Measurements from ENCODE around the gene PCDHGB3.
"Not testable (repeated sequence)": the region's sequence is repeated elsewhere in the genome, so short reads cannot be mapped to it uniquely, and the experiment has no call there.

PCDHGB3 gene

DNA sequence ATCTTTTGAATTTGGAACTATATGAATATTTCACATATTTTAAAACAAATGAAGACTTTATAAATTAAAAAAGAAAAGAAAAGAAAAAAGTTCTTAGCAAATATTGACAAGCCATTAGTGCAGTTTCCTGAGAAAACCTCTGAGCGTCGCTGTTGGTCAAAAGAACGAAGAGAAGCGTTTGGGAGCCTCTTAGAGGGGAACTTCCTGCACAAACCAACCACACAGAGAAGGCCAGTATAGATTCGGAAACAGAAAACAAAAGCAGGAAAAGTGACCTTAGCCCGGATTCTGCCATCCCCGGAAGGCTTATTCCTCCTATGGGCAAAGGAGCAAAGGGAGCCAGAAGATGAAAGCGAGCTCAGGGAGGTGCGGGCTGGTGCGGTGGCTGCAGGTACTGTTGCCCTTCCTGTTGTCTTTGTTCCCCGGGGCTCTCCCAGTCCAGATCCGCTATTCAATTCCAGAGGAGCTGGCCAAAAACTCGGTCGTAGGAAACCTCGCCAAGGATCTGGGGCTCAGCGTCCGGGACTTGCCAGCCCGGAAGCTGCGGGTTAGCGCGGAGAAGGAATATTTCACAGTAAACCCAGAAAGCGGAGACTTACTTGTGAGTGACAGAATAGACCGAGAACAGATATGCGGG lies 10.1 kb upstream of the PCDHGB3 start, which contains the start of gene PCDHGB2:
Gene PCDHGB2 (plus strand): TSS at position 205 of the 637 bp plus-strand sequence. CDS start 142 bp downstream, at position 347.
- no peak for DNase-seq

DNA sequence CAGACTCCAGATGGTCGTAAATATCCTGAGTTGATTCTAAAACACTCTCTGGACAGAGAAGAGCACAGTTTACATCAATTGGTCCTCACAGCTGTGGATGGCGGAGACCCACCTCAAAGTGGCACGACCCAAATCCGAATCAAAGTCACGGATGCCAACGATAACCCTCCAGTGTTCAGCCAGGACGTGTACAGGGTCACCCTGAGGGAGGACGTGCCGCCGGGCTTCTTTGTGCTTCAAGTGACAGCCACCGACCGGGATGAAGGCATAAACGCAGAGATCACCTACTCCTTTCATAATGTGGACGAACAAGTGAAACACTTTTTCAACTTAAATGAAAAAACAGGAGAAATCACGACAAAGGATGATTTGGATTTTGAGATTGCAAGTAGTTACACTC lies 9.4 kb upstream of the PCDHGB3 start:
- no peak for DNase-seq

DNA sequence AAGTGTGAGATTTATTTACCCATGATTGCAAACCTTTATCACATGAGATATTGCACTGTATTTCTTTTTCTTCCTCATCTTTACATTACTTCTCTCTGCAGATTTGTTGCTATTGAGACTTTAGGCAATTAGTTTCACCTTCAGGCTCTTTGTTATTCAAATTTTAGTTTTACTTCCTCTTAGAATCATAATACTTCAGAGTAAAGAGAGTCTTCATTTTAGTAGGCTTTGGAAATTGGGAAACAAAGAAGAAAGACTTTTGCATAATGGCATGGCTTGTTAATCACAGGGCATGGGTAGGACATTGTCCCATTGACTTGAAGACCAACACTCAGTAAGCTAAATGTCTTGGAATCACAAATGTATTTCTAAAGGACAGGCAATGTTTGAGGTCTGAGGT lies 7.3 kb upstream of the PCDHGB3 start:
- no peak for DNase-seq

DNA sequence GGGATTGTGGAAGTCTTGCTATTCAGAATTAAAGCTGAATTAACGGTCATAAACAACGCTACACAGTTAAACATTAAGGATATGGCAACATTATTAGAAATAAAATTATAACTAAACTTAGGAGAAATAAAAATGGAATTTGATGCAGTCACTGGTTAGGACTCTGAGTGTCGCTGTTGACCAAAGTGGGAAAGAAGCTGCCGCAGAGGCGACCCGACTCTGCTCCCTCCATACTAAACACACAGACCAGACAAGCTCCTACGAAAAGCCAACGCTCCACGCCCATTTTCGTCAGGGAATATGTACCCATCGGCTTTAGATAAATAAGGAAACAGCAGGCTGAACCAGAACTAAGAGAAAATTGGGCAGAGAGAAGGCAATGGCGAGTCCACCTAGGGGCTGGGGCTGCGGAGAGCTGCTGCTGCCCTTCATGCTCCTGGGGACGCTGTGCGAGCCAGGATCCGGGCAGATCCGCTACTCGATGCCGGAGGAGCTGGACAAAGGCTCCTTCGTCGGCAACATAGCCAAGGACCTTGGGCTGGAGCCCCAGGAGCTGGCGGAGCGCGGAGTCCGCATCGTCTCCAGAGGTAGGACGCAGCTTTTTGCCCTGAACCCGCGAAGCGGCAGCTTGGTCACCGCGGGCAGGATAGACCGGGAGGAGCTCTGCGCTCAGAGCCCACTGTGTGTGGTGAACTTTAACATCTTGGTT lies 5.9 kb upstream of the PCDHGB3 start, which contains the start of gene PCDHGA5:
Gene PCDHGA5 (plus strand): TSS at position 211 of the 709 bp plus-strand sequence. CDS start 169 bp downstream, at position 380.
- DNase-seq: no peak

DNA sequence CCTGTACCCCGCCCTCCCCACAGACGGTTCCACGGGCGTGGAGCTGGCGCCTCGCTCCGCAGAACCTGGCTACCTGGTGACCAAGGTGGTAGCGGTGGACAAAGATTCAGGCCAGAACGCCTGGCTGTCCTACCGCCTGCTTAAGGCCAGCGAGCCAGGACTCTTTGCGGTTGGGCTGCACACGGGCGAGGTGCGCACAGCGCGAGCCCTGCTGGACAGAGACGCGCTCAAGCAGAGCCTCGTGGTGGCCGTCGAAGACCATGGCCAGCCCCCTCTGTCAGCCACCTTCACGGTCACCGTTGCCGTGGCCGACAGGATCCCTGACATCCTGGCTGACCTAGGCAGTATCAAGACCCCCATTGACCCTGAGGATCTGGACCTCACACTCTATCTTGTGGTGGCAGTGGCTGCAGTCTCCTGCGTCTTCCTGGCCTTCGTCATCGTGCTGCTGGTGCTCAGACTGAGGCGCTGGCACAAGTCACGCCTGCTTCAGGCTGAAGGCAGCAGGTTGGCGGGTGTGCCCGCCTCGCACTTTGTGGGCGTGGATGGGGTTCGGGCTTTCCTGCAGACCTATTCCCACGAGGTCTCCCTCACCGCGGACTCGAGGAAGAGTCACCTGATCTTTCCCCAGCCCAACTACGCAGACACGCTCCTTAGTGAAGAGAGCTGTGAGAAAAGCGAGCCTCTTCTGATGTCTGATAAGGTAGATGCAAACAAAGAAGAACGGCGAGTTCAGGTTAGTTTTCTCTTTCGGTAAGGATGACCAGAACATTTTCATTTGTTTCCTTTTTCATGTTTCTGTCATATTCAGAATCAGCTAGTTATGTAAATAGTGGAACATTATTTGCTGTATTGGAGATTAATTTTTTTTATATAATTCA lies 3.8 kb upstream of the PCDHGB3 start:
- DNase-seq: no peak

DNA sequence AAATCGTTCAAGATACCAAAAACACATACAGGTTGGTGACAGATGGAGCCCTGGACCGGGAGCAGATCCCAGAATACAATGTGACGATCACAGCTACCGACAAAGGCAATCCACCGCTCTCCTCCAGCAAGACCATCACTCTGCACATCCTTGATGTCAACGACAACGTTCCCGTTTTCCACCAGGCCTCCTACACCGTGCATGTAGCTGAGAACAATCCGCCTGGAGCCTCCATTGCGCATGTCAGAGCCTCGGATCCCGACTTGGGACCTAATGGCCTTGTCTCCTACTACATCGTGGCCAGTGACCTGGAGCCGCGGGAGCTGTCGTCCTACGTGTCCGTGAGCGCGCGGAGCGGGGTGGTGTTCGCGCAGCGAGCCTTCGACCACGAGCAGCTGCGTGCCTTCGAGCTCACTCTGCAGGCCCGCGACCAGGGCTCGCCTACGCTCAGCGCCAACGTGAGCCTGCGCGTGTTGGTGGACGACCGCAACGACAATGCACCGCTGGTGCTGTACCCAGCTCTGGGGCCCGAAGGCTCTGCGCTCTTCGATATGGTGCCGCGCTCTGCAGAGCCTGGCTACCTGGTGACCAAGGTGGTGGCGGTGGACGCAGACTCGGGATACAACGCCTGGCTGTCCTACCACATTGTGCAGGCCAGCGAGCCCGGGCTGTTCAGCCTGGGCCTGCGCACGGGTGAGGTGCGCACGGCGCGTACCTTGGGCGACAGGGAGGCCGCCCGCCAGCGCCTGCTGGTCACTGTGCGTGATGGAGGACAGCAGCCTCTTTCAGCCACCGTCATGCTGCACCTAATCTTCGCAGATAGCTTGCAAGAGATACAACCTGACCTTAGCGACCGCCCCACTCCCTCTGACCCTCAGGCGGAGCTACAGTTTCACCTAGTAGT lies 1.8 kb downstream of the PCDHGB3 start:
- DNase-seq: no peak

DNA sequence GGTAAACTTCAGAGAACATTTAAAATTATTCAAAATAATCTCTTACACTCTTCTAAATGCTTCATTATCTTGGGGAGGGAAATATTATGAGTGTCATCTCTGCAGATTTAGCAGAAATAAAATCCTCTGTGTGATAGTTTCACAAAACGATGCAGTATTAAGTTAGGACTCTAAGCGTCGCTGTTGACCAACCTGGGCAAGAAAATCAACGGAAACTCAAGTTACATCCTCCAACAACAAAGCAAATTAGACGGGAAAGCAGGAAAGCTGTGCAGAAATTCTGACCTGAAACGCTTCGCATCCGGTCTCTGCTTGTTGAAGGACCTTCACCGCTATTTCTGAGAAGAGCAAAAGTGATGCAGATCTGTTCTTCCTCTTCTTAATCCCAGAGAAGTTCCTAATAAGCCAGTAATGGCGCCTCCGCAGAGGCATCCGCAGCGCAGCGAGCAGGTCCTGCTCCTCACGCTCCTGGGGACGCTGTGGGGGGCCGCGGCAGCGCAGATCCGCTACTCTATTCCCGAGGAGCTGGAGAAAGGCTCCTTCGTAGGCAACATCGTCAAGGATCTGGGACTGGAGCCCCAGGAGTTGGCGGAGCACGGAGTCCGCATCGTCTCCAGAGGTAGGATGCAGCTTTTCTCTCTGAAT lies 3.8 kb downstream of the PCDHGB3 start, which contains the start of gene PCDHGA6:
Gene PCDHGA6 (plus strand): TSS at position 219 of the 645 bp plus-strand sequence. CDS start 193 bp downstream, at position 412.
- no peak for DNase-seq

DNA sequence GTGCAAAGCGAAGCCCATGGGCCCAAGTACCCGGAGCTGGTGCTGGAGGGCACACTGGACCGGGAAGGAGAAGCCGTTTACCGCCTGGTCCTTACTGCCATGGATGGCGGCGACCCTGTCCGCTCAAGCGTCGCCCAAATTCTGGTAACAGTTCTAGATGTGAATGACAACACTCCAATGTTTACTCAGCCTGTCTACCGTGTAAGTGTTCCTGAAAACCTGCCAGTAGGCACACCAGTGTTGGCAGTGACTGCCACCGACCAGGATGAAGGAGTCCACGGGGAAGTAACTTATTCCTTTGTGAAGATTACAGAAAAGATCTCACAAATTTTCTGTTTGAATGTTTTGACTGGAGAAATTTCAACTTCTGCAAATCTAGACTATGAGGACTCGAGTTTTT lies 4.6 kb downstream of the PCDHGB3 start:
- DNase-seq: no peak

DNA sequence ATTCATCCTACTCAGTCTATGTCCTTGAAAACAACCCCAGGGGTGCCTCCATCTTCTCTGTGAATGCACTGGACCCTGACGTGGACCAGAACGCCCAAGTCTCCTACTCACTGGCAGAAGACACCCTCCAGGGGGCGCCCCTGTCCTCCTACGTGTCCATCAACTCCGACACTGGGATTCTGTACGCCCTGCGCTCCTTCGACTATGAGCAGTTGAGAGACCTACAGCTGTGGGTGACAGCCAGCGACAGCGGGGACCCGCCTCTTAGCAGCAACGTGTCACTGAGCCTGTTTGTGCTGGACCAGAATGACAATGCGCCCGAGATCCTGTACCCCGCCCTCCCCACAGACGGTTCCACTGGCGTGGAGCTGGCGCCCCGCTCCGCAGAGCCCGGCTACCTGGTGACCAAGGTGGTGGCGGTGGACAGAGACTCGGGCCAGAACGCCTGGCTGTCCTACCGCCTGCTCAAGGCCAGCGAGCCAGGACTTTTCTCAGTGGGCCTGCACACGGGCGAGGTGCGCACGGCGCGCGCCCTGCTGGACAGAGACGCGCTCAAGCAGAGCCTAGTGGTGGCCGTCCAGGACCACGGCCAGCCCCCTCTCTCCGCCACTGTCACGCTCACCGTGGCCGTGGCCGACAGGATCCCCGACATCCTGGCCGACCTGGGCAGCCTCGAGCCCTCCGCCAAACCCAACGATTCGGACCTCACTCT lies 5.6 kb downstream of the PCDHGB3 start:
- not testable (repeated sequence) for DNase-seq

DNA sequence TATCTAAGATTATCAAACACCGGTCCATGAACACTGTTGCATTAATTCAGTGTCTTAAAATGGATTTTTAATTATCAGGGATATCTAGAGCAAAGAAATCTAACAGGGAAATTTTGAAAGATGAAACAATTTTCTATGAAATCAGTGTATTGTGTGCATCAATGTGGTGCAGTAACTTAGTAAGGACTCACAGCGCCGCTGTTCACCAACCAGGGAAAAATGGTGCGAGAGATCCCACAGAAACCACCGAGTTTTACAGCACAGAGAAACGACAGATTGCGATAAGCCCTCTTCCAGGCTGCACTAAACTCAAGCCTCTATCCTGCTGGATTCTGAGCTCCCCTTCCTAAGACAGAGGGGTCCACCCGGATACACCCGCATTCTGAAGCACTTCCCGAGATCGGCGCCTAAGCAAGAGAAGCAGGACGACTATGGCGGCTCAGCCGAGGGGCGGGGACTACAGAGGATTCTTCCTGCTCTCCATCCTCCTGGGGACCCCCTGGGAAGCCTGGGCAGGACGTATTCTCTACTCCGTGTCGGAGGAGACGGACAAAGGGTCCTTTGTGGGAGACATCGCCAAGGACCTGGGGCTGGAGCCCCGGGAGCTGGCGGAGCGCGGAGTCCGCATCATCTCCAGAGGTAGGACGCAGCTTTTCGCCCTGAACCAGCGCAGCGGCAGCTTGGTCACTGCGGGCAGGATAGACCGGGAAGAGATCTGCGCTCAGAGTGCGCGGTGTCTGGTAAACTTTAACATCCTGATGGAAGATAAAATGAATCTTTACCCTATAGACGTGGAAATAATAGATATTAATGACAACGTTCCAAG lies 12.6 kb downstream of the PCDHGB3 start, which contains the start of gene PCDHGA7:
Gene PCDHGA7 (plus strand): TSS at position 274 of the 826 bp plus-strand sequence. CDS start 158 bp downstream, at position 432.
- DNase-seq: no peak

DNA sequence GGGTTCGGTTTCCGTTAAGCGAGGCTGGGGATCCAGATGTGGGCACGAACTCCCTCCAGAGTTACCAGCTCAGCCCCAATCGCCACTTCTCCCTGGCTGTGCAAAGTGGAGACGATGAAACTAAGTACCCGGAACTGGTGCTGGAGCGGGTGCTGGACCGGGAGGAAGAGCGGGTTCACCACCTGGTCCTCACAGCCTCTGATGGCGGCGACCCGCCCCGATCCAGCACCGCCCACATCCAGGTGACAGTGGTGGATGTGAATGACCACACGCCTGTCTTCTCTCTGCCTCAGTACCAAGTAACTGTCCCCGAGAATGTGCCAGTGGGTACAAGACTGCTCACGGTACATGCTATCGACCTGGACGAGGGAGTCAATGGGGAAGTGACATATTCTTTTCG lies 13.3 kb downstream of the PCDHGB3 start:
- no peak for DNase-seq

DNA sequence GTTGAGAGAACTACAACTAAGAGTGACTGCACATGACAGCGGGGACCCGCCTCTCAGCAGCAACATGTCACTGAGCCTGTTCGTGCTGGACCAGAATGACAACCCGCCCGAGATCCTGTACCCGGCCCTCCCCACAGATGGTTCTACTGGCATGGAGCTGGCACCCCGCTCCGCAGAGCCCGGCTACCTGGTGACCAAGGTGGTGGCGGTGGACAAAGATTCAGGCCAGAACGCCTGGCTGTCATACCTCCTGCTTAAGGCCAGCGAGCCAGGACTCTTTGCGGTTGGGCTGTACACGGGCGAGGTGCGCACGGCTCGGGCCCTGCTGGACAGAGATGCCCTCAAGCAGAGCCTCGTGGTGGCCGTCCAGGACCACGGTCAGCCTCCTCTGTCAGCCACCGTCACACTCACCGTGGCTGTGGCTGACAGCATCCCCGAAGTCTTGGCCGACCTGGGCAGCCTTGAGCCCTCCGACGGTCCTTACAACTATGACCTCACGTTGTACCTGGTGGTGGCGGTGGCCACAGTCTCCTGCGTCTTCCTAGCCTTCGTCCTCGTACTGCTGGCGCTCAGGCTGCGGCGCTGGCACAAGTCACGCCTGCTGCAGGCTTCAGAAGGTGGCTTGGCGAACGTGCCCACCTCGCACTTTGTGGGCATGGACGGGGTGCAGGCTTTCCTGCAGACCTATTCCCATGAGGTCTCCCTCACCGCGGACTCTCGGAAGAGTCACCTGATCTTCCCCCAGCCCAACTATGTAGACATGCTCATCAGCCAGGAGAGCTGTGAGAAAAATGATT lies 14.6 kb downstream of the PCDHGB3 start:
- no peak for DNase-seq

DNA sequence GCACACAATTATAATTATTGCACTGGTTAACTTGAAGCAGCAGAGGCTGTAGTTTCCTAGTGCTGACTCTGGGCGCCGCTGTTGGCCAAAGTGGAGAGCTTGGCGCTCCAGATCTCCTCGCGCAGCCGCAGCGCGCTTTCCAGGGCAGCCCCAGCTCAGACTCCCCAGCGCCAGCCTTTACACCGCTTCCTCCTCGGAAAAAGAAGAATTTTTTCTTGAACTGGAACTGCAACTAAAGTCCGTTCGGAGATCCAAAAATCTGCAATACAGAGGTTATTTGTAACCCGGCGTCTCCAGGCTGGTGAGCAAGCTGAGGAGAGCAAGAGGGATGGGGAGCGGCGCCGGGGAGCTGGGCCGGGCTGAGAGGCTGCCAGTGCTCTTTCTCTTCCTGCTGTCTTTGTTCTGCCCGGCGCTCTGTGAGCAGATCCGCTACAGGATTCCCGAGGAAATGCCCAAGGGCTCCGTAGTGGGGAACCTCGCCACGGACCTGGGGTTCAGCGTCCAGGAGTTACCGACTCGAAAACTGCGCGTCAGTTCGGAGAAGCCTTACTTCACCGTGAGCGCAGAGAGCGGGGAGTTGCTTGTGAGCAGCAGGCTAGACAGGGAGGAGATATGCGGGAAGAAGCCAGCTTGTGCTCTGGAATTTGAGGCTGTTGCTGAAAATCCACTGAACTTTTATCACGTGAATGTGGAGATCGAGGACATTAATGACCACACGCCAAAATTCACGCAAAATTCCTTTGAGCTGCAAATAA lies 17.7 kb downstream of the PCDHGB3 start, which contains the start of gene PCDHGB4:
Gene PCDHGB4 (plus strand): TSS at position 142 of the 755 bp plus-strand sequence. CDS start 187 bp downstream, at position 329.
- not testable (repeated sequence) for DNase-seq

DNA sequence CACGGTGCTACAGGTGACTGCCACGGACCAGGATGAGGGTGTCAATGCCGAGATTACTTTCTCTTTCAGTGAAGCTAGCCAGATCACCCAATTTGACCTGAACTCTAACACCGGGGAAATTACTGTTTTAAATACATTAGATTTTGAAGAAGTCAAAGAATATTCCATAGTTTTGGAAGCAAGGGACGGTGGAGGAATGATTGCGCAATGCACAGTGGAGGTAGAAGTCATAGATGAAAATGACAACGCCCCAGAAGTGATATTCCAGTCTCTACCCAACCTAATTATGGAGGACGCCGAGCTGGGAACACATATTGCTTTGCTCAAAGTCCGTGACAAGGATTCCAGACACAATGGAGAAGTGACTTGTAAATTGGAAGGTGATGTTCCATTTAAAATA lies 18.6 kb downstream of the PCDHGB3 start:
- DNase-seq: no peak

DNA sequence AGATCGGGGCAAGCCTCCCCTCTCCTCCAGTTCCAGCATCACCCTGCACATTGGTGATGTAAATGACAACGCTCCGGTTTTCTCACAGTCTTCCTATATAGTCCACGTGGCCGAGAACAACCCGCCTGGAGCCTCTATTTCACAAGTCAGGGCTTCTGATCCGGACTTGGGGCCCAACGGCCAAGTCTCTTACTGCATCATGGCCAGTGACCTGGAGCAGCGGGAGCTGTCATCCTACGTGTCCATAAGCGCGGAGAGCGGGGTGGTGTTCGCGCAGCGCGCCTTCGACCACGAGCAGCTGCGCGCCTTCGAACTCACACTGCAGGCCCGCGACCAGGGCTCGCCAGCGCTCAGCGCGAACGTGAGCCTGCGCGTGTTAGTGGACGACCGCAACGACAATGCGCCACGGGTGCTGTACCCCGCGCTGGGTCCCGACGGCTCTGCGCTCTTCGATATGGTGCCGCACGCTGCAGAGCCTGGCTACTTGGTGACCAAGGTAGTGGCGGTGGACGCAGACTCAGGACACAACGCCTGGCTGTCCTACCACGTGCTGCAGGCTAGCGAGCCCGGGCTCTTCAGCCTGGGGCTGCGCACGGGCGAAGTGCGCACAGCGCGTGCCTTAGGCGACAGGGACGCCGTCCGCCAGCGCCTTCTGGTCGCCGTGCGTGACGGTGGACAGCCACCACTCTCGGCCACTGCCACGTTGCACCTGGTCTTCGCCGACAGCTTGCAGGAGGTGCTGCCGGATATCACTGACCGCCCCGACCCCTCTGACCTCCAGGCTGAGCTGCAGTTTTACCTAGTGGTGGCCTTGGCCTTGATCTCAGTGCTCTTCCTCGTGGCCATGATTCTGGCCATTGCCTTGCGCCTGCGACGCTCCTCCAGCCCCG lies 19.4 kb downstream of the PCDHGB3 start:
- DNase-seq: no peak

DNA sequence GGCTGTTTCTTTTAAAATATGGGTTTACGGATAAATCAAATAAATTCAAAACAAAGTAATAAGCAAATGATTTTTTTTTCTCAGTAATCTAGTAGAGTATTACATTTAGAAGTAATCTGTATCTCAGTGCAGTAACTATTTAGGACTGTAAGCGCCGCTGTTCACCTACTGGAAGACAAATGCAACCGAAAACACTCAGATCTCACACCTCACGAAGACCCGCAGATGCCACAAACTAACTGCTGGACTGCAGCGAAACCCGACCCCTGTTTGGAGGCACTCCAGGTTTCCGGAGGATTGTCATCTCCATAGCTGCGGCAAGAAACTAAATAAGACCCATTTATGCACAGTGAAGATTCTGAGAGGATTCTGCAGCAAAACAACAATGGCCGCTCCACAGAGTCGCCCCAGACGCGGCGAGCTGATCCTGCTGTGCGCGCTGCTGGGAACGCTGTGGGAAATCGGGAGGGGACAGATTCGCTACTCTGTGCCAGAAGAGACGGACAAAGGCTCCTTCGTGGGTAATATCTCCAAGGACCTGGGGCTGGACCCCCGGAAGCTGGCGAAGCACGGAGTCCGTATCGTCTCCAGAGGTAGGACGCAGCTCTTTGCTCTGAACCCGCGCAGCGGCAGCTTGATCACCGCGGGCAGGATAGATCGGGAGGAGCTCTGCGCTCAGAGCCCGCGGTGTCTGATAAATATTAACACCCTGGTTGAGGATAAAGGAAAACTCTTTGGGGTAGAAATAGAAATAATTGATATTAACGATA lies 22.6 kb downstream of the PCDHGB3 start, which contains the start of gene PCDHGA8:
Gene PCDHGA8 (plus strand): TSS at position 205 of the 770 bp plus-strand sequence. CDS start 181 bp downstream, at position 386.
- DNase-seq: no peak
